ENCODE data around the gene RPRD1A.
"Not testable (repeated sequence)": the region's sequence is repeated elsewhere in the genome, so short reads cannot be mapped to it uniquely, and the experiment has no call there.

RPRD1A gene

GRCh38 chr18:36075862-36076587 is 8.7 kb upstream of the RPRD1A start:
- DNase-seq = peak; percentile 79

GRCh38 chr18:36074435-36074834 is 7.1 kb upstream of the RPRD1A start:
- no peak for DNase-seq

- DNase-seq = no peak
Observed at GRCh38 chr18:36073676-36074075, 6.3 kb upstream of the RPRD1A start.

- not testable (repeated sequence) for DNase-seq
Observed at GRCh38 chr18:36072406-36072805, 5.0 kb upstream of the RPRD1A start.

- DNase-seq = no peak
Observed at GRCh38 chr18:36066686-36067054, 689 bp downstream of the RPRD1A start.

GRCh38 chr18:36066001-36066400 is 1.4 kb downstream of the RPRD1A start:
- DNase-seq = peak; percentile 8

GRCh38 chr18:36064809-36065079 is 2.6 kb downstream of the RPRD1A start:
- DNase-seq = not testable (repeated sequence)

GRCh38 chr18:36064027-36064808 is 3.1 kb downstream of the RPRD1A start:
- DNase-seq = no peak

- no peak for DNase-seq
Observed at GRCh38 chr18:36058674-36059073, 8.7 kb downstream of the RPRD1A start.

- no peak for DNase-seq
Observed at GRCh38 chr18:36051760-36052159, 15.6 kb downstream of the RPRD1A start.

GRCh38 chr18:36050479-36050878 is 16.9 kb downstream of the RPRD1A start:
- no peak for DNase-seq

GRCh38 chr18:36047521-36047920 is 19.8 kb downstream of the RPRD1A start:
- DNase-seq = no peak

- no peak for DNase-seq
Observed at GRCh38 chr18:36046898-36047297, 20.5 kb downstream of the RPRD1A start.

- no peak for DNase-seq
Observed at GRCh38 chr18:36045241-36045991, 21.9 kb downstream of the RPRD1A start.

GRCh38 chr18:36043153-36043552 is 24.2 kb downstream of the RPRD1A start:
- no peak for DNase-seq

GRCh38 chr18:36041146-36041545 is 26.2 kb downstream of the RPRD1A start:
- no peak for DNase-seq

- no peak for DNase-seq
Observed at GRCh38 chr18:36038102-36038663, 29.2 kb downstream of the RPRD1A start.

GRCh38 chr18:36035253-36035652 is 32.1 kb downstream of the RPRD1A start:
- DNase-seq = peak; percentile 74

- no peak for DNase-seq
Observed at GRCh38 chr18:36034299-36034895, 33.0 kb downstream of the RPRD1A start.

GRCh38 chr18:36031903-36032302 is 35.5 kb downstream of the RPRD1A start:
- DNase-seq = no peak

- DNase-seq = no peak
Observed at GRCh38 chr18:36031407-36031806, 36.0 kb downstream of the RPRD1A start.

- no peak for DNase-seq
Observed at GRCh38 chr18:36028859-36029258, 38.5 kb downstream of the RPRD1A start.

- DNase-seq = peak; percentile 61
Observed at GRCh38 chr18:36025025-36025424, 42.3 kb downstream of the RPRD1A start.
